ENCODE results near the gene RDH8.

The RDH8 gene

GRCh38 chr19:10006335-10006708, 7.0 kb upstream of the RDH8 start:
- Histone ChIP-seq H3K4me1 (ENCODE audit: low read length) (no peaks in the 10 kb centered on the region; the same call in 1 of the 2 replicates), H3K4me2 (ENCODE audit: low read depth, low read length) (no peak overlapping the region), H3F3A (ENCODE audit: insufficient read depth, low read length) (no peaks in the 10 kb centered on the region), H3K9me2 (replicated peaks; ENCODE audit: insufficient read depth, low read length) (no peaks in the 10 kb centered on the region), H3K9ac (ENCODE audit: low read length) (no peak overlapping the region), H3K4me3 (ENCODE audit: low read length) (no peak overlapping the region), H3K36me3 (replicated peaks; ENCODE audit: insufficient read depth, low read length) (no peaks in the 10 kb centered on the region), H3K27ac (ENCODE audit: low read length) (no peak overlapping the region), H2AFZ (ENCODE audit: low read length) (no peak overlapping the region), H3K79me2 (ENCODE audit: low read length) (no peaks in the 10 kb centered on the region), H3K9me3 (replicated peaks; ENCODE audit: insufficient read depth, low read length) (no peaks in the 10 kb centered on the region), H4K20me1 (ENCODE audit: insufficient read depth, low read length) (no peaks in the 10 kb centered on the region), H3K27me3 (replicated peaks; ENCODE audit: insufficient read depth, low read length) (peaks cover 80% of the 10 kb centered on the region)
- no peak for DNase-seq
- TF ChIP-seq CTCF (IDR thresholded peaks at IDR 0.05; ENCODE audit: low read length) = no peak
- TF ChIP-seq EZH2phosphoT487 (IDR thresholded peaks at IDR 0.05; ENCODE audit: low read length) = no peak
- TF ChIP-seq EZH2 (optimal IDR thresholded peaks at IDR 0.05; ENCODE audit: low read depth, low read length) = no peak

- no peaks in the 10 kb centered on the region for H3K9me3 ChIP-seq (replicated peaks; ENCODE audit: insufficient read depth, low read length)
- no peaks in the 10 kb centered on the region for H3K79me2 ChIP-seq (ENCODE audit: low read length)
- no peak overlapping the region for H3K9ac ChIP-seq (ENCODE audit: low read length)
- H3K4me2 ChIP-seq (ENCODE audit: low read depth, low read length) = no peak overlapping the region
- H2AFZ ChIP-seq (ENCODE audit: low read length) = no peak overlapping the region
- TF ChIP-seq EZH2phosphoT487 (IDR thresholded peaks at IDR 0.05; ENCODE audit: low read length) = no peak
- TF ChIP-seq CTCF (IDR thresholded peaks at IDR 0.05; ENCODE audit: low read length) = no peak
- no peak for TF ChIP-seq EZH2 (optimal IDR thresholded peaks at IDR 0.05; ENCODE audit: low read depth, low read length)
- no peak overlapping the region for H3K4me3 ChIP-seq (ENCODE audit: low read length)
- H3K4me1 ChIP-seq (ENCODE audit: low read length) = no peaks in the 10 kb centered on the region; the same call in 1 of the 2 replicates
- H4K20me1 ChIP-seq (ENCODE audit: insufficient read depth, low read length) = no peaks in the 10 kb centered on the region
- H3K9me2 ChIP-seq (replicated peaks; ENCODE audit: insufficient read depth, low read length) = no peaks in the 10 kb centered on the region
- no peaks in the 10 kb centered on the region for H3K36me3 ChIP-seq (replicated peaks; ENCODE audit: insufficient read depth, low read length)
- peaks cover 85% of the 10 kb centered on the region for H3K27me3 ChIP-seq (replicated peaks; ENCODE audit: insufficient read depth, low read length)
- H3K27ac ChIP-seq (ENCODE audit: low read length) = no peak overlapping the region
- DNase-seq = no peak
- no peaks in the 10 kb centered on the region for H3F3A ChIP-seq (ENCODE audit: insufficient read depth, low read length)
Measured at GRCh38 chr19:10006752-10007323, 6.4 kb upstream of the RDH8 start.

GRCh38 chr19:10007371-10008183, 5.7 kb upstream of the RDH8 start:
- no peak overlapping the region for H2AFZ ChIP-seq (ENCODE audit: low read length)
- no peak overlapping the region for H3K9ac ChIP-seq (ENCODE audit: low read length)
- no peaks in the 10 kb centered on the region for H3K36me3 ChIP-seq (replicated peaks; ENCODE audit: insufficient read depth, low read length)
- H3F3A ChIP-seq (ENCODE audit: insufficient read depth, low read length) = no peaks in the 10 kb centered on the region
- no peak overlapping the region for H3K27ac ChIP-seq (ENCODE audit: low read length)
- no peaks in the 10 kb centered on the region for H4K20me1 ChIP-seq (ENCODE audit: insufficient read depth, low read length)
- no peaks in the 10 kb centered on the region for H3K9me3 ChIP-seq (replicated peaks; ENCODE audit: insufficient read depth, low read length)
- H3K79me2 ChIP-seq (ENCODE audit: low read length) = no peaks in the 10 kb centered on the region
- no peaks in the 10 kb centered on the region; the same call in 1 of the 2 replicates for H3K4me1 ChIP-seq (ENCODE audit: low read length)
- no peak overlapping the region for H3K4me3 ChIP-seq (ENCODE audit: low read length)
- H3K9me2 ChIP-seq (replicated peaks; ENCODE audit: insufficient read depth, low read length) = no peaks in the 10 kb centered on the region
- TF ChIP-seq CTCF (IDR thresholded peaks at IDR 0.05; ENCODE audit: low read length) (no peak), EZH2phosphoT487 (IDR thresholded peaks at IDR 0.05; ENCODE audit: low read length) (no peak), EZH2 (optimal IDR thresholded peaks at IDR 0.05; ENCODE audit: low read depth, low read length) (no peak)
- no peak overlapping the region for H3K4me2 ChIP-seq (ENCODE audit: low read depth, low read length)
- H3K27me3 ChIP-seq (replicated peaks; ENCODE audit: insufficient read depth, low read length) = peaks cover 93% of the 10 kb centered on the region
- no peak for DNase-seq
